ENCODE measurements around the gene HOXD12.

DNA sequence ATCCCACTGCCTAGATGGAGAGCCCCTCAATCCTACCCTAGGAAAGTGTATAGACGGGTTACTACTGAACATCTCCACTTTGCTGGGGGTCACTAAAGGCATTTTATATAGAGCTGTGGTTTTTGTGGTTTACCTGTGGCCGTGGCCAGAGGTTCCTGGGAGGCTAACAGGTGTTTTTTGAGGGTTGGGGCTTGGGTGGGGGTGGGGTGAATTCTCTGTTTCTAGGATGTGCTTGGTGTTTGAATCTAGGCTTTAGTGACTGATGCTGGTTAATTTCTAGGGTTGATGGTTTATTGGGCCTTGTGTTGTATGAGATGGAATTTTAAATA lies 37.6 kb downstream of the HOXD12 start:
- TF ChIP-seq CTCF (IDR thresholded peaks at IDR 0.05) (no peak), POLR2AphosphoS5 (IDR thresholded peaks at IDR 0.05; ENCODE audit: low read depth, low read length) (no peak)

All from Panc1 (cell line).